NCI-H2196 treated with DMSO at 0.1 percent for 48 hours (cell line): Measurements from ENCODE around the gene CXCR4.

Source experiments
- DNase-seq: peaks from one replicate; lab custom pipeline; 2025; ENCODE audit not compliant: unreplicated experiment; lab: John Stamatoyannopoulos, UW

The CXCR4 gene

GRCh38 chr2:136117909-136118818, at the start of gene CXCR4:
Gene CXCR4 (minus strand): TSS chr2:136118149. CDS start chr2:136118060, 89 bp downstream.
- peak; percentile 37 for DNase-seq

DNA sequence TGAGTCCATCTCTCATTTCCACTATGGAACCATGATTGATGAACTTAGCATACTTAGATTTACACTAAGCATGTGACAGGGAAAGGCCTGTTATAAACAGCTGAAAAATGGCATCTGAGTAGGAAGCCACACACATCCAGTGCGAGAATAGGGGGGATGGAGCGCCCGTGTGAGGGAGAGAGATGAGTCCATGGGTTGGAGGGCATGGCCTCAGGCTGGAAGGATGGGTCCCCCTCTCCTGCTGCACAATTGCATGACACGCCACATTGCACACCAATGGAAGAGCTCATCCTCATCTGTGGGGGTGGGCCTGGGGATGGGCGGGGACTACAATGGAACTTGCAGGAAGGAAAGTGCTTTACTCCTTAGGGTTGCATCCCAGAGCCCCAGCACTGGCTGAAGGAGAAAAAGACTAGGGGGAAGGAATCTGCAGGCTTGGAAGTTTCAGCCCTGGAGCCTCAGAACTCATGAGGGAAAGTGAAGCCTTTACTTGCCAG, 46.4 kb upstream of the CXCR4 start:
- DNase-seq, result no peak

DNA sequence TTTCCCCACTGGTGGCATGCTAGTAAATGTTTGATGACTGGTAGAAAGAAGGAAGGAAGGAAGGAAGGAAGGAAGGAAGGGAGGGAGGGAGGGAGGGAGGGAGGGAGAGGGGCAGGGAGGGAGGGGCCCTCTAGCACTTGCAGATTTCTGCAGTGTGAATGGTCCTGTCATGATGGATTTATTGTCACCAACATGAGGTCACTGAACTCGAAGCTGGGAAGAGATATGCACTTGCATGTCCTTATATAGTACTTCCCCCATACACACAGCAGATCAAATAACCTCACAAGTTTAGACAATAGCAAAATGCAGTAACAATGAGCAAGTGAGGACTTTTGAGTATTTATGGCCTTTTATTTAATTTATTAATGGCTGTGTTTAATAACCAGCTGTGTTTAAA, 44.5 kb upstream of the CXCR4 start:
- no peak for DNase-seq

DNA sequence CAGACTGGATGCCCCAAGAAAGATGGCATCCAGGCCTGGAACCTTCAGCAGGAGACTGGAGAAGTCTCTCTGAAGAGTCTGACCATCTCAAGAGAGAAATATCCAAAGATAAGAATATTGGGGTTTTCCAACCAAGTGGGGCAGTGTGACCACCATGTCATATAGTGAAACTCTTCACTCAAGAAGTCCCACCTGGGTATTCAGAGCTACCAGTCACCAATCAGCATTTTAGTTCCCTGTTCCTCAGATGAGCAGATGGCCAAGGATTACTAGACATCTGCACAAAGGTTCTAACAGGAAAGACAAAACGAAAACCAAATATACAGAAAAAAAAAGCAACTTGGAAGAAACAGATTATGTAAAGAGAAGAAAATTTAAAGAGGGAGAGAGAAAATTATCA, 38.5 kb upstream of the CXCR4 start:
- no peak for DNase-seq

DNA sequence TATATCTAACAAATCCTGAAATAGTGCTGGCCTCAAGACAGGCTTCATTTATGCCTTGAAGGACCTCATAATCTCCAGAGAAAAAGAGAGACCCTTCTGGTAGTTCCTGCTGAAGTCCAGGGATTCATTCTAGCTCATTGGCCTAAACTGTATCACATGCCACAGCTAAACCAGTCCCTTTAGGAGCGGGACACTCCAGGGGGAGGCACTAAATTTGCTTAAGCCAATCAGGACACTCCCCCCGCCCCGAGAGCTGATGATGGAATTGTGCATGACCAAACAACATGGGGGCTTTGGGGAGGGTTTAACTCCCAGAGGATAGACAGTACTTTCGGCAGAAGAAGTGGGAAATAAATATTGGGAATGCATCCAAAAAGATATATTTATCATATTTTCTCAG, 36.4 kb upstream of the CXCR4 start:
- DNase-seq, result no peak

GRCh38 chr2:136151021-136151971, 33.3 kb upstream of the CXCR4 start:
- DNase-seq, result no peak

GRCh38 chr2:136149011-136149410, 31.1 kb upstream of the CXCR4 start:
- no peak for DNase-seq

DNA sequence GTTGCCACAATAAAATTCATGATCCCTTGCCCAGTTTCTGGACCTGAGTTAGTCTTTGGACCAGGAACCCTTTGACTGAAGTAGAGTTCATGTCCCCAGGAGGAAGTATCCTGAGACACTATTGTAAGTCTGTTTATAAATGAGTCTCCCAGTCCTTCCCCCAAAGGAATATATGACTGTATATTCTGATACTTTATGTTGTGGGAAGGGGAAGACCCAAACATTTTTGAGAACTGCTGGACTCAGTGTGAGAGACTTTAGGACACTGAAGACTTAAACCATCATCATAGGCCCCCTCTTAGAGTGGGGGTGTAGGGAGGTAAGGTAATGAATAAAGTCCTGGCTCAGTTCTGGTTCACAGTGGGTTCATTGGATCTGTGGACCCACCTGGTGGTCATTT, 28.6 kb upstream of the CXCR4 start:
- DNase-seq, result no peak

DNA sequence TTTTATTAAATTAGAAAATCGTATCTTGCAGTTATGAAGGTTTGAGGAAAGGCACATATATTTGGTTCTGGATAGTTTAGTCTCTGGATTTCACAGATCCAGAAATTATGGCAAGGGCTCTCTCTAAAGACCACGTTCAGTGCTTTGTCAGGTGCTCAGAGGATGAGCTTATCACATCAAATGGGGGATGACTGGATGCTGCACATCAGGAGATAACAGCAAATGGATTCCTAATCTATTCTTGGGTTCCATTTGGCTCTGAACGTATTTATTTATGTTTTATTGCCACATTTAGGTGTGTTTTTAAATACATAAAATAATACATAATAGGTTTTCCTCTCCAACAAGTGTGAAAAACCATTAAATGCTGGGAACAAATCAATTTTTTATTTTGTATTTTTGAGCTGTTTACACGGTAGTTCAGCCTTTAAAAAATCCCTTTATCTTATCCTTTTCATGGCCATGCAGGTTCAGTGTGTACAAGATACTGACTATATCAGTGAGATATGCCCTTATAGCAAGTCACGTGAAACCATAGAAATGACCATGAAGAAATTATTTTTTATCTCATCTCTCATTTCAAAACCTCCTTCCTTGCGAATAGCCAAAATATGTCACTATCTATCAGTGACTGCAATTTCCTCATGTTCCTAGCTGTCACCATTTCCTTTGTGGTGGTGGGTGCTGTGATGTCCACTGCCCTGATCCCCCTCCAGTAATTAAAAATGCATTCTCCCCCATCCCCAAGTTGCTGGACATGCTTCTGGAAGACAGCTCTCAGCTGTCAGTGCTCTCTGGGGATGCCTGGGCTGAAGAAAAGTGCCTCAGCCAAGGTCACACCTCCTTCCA, 25.9 kb upstream of the CXCR4 start:
- DNase-seq, result no peak

DNA sequence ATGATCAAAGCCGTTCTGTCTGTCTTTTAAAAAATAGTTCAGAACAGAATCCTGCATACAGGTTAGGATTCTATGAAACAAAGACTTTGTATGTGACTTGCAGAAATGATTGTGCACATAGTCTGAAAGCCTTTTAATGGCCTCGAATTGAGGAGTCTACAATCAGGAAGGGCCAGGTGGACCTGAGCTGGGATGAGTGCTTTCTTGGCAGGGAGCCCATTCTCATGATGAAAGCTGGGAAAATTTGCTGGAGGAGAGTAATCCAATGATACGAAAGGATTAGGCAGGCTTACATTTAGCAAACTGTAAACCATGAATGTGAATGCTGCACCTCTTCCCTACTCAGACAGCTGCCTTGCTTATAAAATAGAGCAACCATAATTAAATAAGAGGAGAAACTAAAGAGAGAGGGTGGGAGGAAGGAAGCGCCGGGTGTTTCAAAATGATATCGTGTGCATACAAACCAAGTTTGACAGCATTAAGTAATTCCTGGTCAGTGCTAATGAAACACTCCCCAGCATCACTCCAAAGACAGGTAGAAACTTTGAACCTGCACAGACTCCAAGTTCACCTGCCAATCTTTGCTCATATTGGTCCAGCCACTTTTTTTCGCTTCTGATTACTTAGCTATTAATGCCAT, 23.7 kb upstream of the CXCR4 start:
- DNase-seq, result peak; percentile 31

GRCh38 chr2:136139631-136140030, 21.7 kb upstream of the CXCR4 start:
- DNase-seq, result no peak

- no peak for DNase-seq
These were observed 20.0 kb upstream of the CXCR4 start for GRCh38 chr2:136137982-136138381.

DNA sequence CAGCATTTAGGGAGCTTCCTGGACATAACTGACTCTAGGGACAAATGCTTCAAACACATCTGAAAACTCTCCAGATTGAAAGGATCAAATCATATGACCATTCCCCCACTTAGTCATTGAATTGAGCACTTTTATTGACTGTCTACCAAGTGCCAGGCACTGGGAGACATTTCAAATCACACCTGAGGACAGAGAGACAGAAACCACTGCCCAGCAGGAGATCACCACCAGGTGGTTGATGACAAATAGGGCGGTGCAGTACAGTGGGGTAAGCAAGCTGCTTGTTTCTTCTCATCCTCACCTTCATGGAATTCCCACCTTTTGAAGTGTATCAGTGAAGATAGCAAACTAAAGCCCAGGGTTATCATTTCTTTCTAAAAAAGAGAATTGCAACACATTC, 19.0 kb upstream of the CXCR4 start:
- no peak for DNase-seq

GRCh38 chr2:136135921-136136906, 18.3 kb upstream of the CXCR4 start:
- DNase-seq, result no peak

DNA sequence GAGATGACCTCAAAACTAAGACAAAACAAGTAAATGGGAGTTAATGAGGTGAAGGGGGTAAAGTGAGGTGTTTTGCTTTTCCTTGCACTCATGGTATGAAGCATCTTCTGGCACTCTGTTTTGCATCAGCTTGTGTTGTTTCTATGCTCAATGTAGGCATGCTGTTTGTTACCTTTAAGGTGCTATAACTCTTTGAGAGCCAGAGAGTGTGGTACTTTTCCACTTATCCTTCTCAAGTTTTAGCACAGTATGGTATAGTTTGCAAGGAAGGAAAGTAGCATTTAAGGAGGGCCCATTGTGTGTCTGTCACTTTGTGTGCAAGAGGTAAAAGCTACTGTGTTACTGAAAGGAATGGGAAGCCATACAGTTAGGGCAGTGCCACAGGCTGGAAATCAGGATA, 17.5 kb upstream of the CXCR4 start:
- no peak for DNase-seq

- no peak for DNase-seq
These were observed 16.2 kb upstream of the CXCR4 start for GRCh38 chr2:136134126-136134525.

DNA sequence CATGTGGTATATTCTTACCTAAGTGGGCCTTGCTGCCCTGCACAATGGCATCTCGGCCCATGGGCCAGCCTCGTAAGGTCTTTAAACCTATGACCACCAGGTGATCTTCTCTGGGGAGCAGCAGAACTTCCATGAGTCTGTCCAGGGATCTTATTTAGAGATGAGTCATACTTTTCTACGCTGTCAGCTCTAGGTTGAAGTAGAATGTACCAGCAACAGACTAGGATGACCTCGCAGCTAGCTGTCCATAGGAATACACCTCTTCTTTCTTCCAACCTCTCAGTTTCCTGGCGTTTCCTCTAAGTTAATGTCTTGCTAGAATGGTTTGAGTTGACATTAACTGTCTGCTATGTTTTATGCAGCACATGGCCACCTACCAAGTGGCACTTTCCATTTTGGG, 15.6 kb upstream of the CXCR4 start:
- no peak for DNase-seq

DNA sequence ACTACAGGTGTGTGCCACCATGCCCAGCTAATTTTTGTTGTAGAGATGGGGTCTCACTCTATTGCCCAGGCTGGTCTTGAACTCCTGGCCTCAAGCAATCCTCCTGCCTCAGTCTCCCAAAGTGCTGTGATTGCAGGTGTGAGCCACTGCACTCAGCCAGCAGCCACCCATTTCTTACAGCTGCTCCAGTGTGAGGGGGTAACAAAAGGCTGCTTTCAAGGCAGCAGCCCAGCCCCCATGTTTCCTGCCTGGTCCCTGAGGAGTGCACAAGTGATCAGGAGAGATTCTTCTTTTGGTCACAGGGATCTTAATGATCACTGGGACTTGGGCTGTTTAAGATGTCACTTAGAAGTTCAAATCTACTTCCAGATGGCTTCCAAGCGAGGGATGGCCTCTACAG, 15.2 kb upstream of the CXCR4 start:
- DNase-seq, result no peak

GRCh38 chr2:136132825-136133155, 14.8 kb upstream of the CXCR4 start:
- no peak for DNase-seq
